A673 (cell line): Measurements from ENCODE around the gene F11R. TPM values are rescaled to one million over a fixed set of nuclear protein-coding genes. Genes with fewer than 3 reads are reported as not detected.

Source experiments
- BruUV-seq: library from RNA; stranded (reverse); fragments of 400-500 nt; replicated peaks from 2 replicates; lab custom pipeline; 2021; lab: Mats Ljungman, UMichigan
- CTCF ChIA-PET: fragments of 300-600 bp; sonication (Branson Sonifier 250); formaldehyde crosslinking; loops from one replicate; lab custom pipeline; 2022; ENCODE audit warnings: antibody characterized with exemption; lab: Charles Lee
- POLR2A ChIA-PET: fragments of 300-600 bp; sonication (Branson Sonifier 250); formaldehyde crosslinking; loops from one replicate; lab custom pipeline; 2022; ENCODE audit warnings: antibody characterized with exemption; ENCODE audit not compliant: low non-redundant PET; lab: Charles Lee
- DNase-seq: peaks from one replicate; pipeline ENCODE4 v3.0.0-alpha.2; 2015; ENCODE audit warnings: low spot score
- H3K27ac ChIP-seq: fragments of 200-600 bp; sonication (generic); 2 replicates; pipeline ENCODE4 v1.5.1; 2016; ENCODE audit warnings: mixed run types, low read depth, mild to moderate bottlenecking, mixed read lengths, antibody characterized with exemption, low read length; ENCODE audit not compliant: poor library complexity, severe bottlenecking
- H3K27me3 ChIP-seq: fragments of 200-600 bp; sonication (generic); replicated peaks from 2 replicates; pipeline ENCODE4 v1.6.1; 2017; ENCODE audit warnings: mixed run types, low read depth, mild to moderate bottlenecking, mixed read lengths, antibody characterized with exemption, low read length; ENCODE audit not compliant: insufficient read depth, poor library complexity
- H3K36me3 ChIP-seq: fragments of 200-600 bp; sonication (generic); 2 replicates; pipeline ENCODE4 v1.6.1; 2016; ENCODE audit warnings: mixed run types, mild to moderate bottlenecking, mixed read lengths, antibody characterized with exemption, low read length; ENCODE audit not compliant: insufficient read depth, poor library complexity, severe bottlenecking
- H3K4me1 ChIP-seq: fragments of 200-600 bp; sonication (generic); 2 replicates; pipeline ENCODE4 v1.6.1; 2017; ENCODE audit warnings: mixed run types, mild to moderate bottlenecking, mixed read lengths, antibody characterized with exemption, low read length; ENCODE audit not compliant: insufficient read depth, poor library complexity, severe bottlenecking
- H3K4me3 ChIP-seq: fragments of 200-600 bp; sonication (generic); 2 replicates; pipeline ENCODE4 v1.5.1; 2016; ENCODE audit warnings: low read depth, mixed run types, mild to moderate bottlenecking, mixed read lengths, low read length; ENCODE audit not compliant: poor library complexity, severe bottlenecking
- H3K9me3 ChIP-seq: fragments of 200-600 bp; sonication (generic); 2 replicates; pipeline ENCODE4 v1.6.1; 2016; ENCODE audit warnings: mixed run types, low read depth, mild to moderate bottlenecking, mixed read lengths, antibody characterized with exemption, low read length; ENCODE audit not compliant: poor library complexity, severe bottlenecking
- CTCF ChIP-seq: fragments of 300-800, 200-600 bp; sonication (generic); conservative IDR thresholded peaks from 2 replicates; pipeline ENCODE4 v1.5.1; 2017; ENCODE audit warnings: low read depth, mild to moderate bottlenecking, antibody characterized with exemption, low read length, moderate library complexity, mixed read lengths
- EZH2 ChIP-seq: fragments of 200-600 bp; sonication (generic); IDR thresholded peaks from 2 replicates; pipeline ENCODE4 v1.6.1; 2017; ENCODE audit warnings: borderline replicate concordance, low read depth, mild to moderate bottlenecking, mixed read lengths, antibody characterized with exemption, low read length; ENCODE audit not compliant: poor library complexity, severe bottlenecking
- intact Hi-C: fragments of 100-400 bp; cut with micrococcal nuclease; formaldehyde crosslinking; loops from one replicate; pipeline ENCODE4 v1.10.0; 2022; ENCODE audit not compliant: unreplicated experiment
- total RNA-seq: library from RNA; stranded (reverse); gene quantifications from 2 replicates; pipeline ENCODE4 v1.2.3, GENCODE V29; 2021

F11R gene
- total RNA-seq, 1 experiment from 2014 or later = 2.3 TPM

GRCh38 chr1:160985723-160986122 lies 35.2 kb downstream of the F11R start:
- DNase-seq = no peak
- Histone ChIP-seq H3K9me3 (no peaks in the 10 kb centered on the region), H3K27me3 (peaks cover 27% of the 10 kb centered on the region), H3K27ac (no peak overlapping the region), H3K4me1 (no peaks in the 10 kb centered on the region), H3K4me3 (no peak overlapping the region), H3K36me3 (no peaks in the 10 kb centered on the region)
- no TSS peak for BruUV-seq
- CTCF ChIA-PET = interaction anchor here (0.6 to 0.7 kb wide), 2 partner anchors 36 to 310 kb away, joined by 4 to 6 read pairs; no protein-coding TSS in a partner anchor
- POLR2A ChIA-PET = no interaction called here
- intact Hi-C loops = no loop called here
- no peak for TF ChIP-seq CTCF
- TF ChIP-seq EZH2 = no peak

- ChIA-PET CTCF (no interaction called here), POLR2A (no interaction called here)
- no peak for DNase-seq
- TF ChIP-seq CTCF (no peak), EZH2 (peak; percentile 92)
- intact Hi-C loops = no loop called here
- no peak overlapping the region for H3K27ac ChIP-seq
- BruUV-seq = no TSS peak
- no peaks in the 10 kb centered on the region for H3K9me3 ChIP-seq
- H3K36me3 ChIP-seq = no peaks in the 10 kb centered on the region
- H3K4me3 ChIP-seq = no peak overlapping the region
- H3K4me1 ChIP-seq = no peaks in the 10 kb centered on the region
- H3K27me3 ChIP-seq = peaks cover 32% of the 10 kb centered on the region
Observed at GRCh38 chr1:160981584-160982411, 39.2 kb downstream of the F11R start.

DNA sequence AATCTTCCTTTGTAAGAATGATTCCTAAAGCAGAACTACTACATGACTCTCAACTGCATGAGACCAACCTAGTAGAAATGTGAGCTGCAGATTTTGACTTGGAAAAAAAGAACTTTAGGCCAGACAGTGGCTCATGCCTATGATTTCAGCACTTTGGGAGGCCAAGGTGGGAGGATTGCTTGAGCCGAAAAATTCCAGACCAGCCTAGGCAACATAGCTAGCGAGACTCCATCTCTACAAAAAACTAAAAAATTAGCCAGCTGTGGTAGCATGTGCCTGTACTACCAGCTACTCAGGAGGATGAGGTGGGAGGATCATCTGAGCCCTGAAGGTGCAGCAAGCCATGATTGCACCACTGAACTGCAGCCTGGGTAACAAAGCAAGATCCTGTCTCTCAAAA lies 41.7 kb downstream of the F11R start:
- ChIA-PET POLR2A (interaction anchor here (0.6 kb wide), 1 partner anchor 542 kb away, joined by 3 read pairs; no protein-coding TSS in a partner anchor), CTCF (no interaction called here)
- Histone ChIP-seq H3K36me3 (no peaks in the 10 kb centered on the region), H3K27me3 (peaks cover 40% of the 10 kb centered on the region), H3K4me1 (no peaks in the 10 kb centered on the region), H3K27ac (no peak overlapping the region), H3K4me3 (no peak overlapping the region), H3K9me3 (no peaks in the 10 kb centered on the region)
- TF ChIP-seq CTCF = no peak
- no peak for TF ChIP-seq EZH2
- no peak for DNase-seq
- no TSS peak for BruUV-seq
- intact Hi-C loops = no loop called here
